BLaER1 (cell line): ENCODE measurements around the gene TRIM31.

Source experiments
- H3K27ac ChIP-seq: shearing (Covaris generic); formaldehyde crosslinking; 2 replicates; pipeline ENCODE4 v1.8.1; 2022
- H3K27me3 ChIP-seq: shearing (Covaris generic); formaldehyde crosslinking; 2 replicates; pipeline ENCODE4 v1.8.1; 2022
- H3K36me3 ChIP-seq: shearing (Covaris generic); formaldehyde crosslinking; 2 replicates; pipeline ENCODE4 v1.8.1; 2022
- H3K4me1 ChIP-seq: shearing (Covaris generic); formaldehyde crosslinking; 2 replicates; pipeline ENCODE4 v1.8.1; 2022
- H3K4me2 ChIP-seq: shearing (Covaris generic); formaldehyde crosslinking; 2 replicates; pipeline ENCODE4 v1.8.1; 2022
- H3K4me3 ChIP-seq: shearing (Covaris generic); formaldehyde crosslinking; 2 replicates; pipeline ENCODE4 v1.8.1; 2022
- H3K9ac ChIP-seq: shearing (Covaris generic); formaldehyde crosslinking; 2 replicates; pipeline ENCODE4 v1.8.1; 2022
- H3K9me3 ChIP-seq: shearing (Covaris generic); formaldehyde crosslinking; 2 replicates; pipeline ENCODE4 v1.8.1; 2022
- H4K20me1 ChIP-seq: shearing (Covaris generic); formaldehyde crosslinking; 2 replicates; pipeline ENCODE4 v1.8.1; 2022
- Cebpa-rat ChIP-seq: shearing (Covaris generic); IDR thresholded peaks from 2 replicates; pipeline ENCODE4 v1.8.1; 2022

The TRIM31 gene

GRCh38 chr6:30077218-30077617 lies 35.7 kb downstream of the TRIM31 start:
- Histone ChIP-seq H4K20me1 (peaks cover 44% of the 10 kb centered on the region), H3K4me3 (no peak overlapping the region), H3K9me3 (no peaks in the 10 kb centered on the region), H3K36me3 (no peaks in the 10 kb centered on the region), H3K27me3 (peaks cover 71% of the 10 kb centered on the region), H3K9ac (no peak overlapping the region), H3K4me2 (peak overlapping the region; percentile 27), H3K4me1 (peaks cover 38% of the 10 kb centered on the region), H3K27ac (no peak overlapping the region)
- TF ChIP-seq Cebpa-rat = no peak

GRCh38 chr6:30075790-30076732 lies 36.8 kb downstream of the TRIM31 start:
- H3K9ac ChIP-seq = no peak overlapping the region
- H3K27ac ChIP-seq = no peak overlapping the region
- peak overlapping the region; percentile 57 for H3K4me3 ChIP-seq
- H3K4me2 ChIP-seq = peak overlapping the region; percentile 86
- TF ChIP-seq Cebpa-rat = peak; percentile 66; the same call in 1 of the 2 replicates
- peaks cover 2% of the 10 kb centered on the region; the same call in 1 of the 2 replicates for H3K36me3 ChIP-seq
- H3K4me1 ChIP-seq = peaks cover 38% of the 10 kb centered on the region
- no peaks in the 10 kb centered on the region for H3K9me3 ChIP-seq
- H3K27me3 ChIP-seq = peaks cover 80% of the 10 kb centered on the region
- peaks cover 44% of the 10 kb centered on the region for H4K20me1 ChIP-seq

GRCh38 chr6:30075094-30075789 lies 37.6 kb downstream of the TRIM31 start, which contains the start of gene RNF39:
Gene RNF39, minus strand, starts transcription at chr6:30075769. Its CDS starts 184 bp downstream, at chr6:30075585.
- no peak for TF ChIP-seq Cebpa-rat
- Histone ChIP-seq H3K27me3 (peaks cover 80% of the 10 kb centered on the region), H3K9me3 (no peaks in the 10 kb centered on the region), H3K9ac (0 out of 2 replicates have a peak within 1 kb of the TSS, but pooled peaks have one; percentile 19), H3K4me1 (peaks cover 38% of the 10 kb centered on the region), H3K27ac (no peak within 1 kb of the TSS), H3K4me2 (peak within 1 kb of the TSS; percentile 86), H3K36me3 (peaks cover 10% of the 10 kb centered on the region), H4K20me1 (peaks cover 44% of the 10 kb centered on the region), H3K4me3 (peak within 1 kb of the TSS; percentile 57)

- peaks cover 44% of the 10 kb centered on the region for H4K20me1 ChIP-seq
- H3K36me3 ChIP-seq = peaks cover 18% of the 10 kb centered on the region
- H3K4me2 ChIP-seq = peak overlapping the region; percentile 86
- peaks cover 80% of the 10 kb centered on the region for H3K27me3 ChIP-seq
- H3K27ac ChIP-seq = no peak overlapping the region
- peak overlapping the region; percentile 57 for H3K4me3 ChIP-seq
- H3K4me1 ChIP-seq = peaks cover 38% of the 10 kb centered on the region
- no peak overlapping the region for H3K9ac ChIP-seq
- no peak for TF ChIP-seq Cebpa-rat
- H3K9me3 ChIP-seq = no peaks in the 10 kb centered on the region
Observed at GRCh38 chr6:30074331-30075093, 38.4 kb downstream of the TRIM31 start.

- Histone ChIP-seq H3K4me1 (peaks cover 39% of the 10 kb centered on the region), H3K4me3 (no peak overlapping the region), H3K36me3 (peaks cover 26% of the 10 kb centered on the region), H3K27me3 (peaks cover 73% of the 10 kb centered on the region), H3K9me3 (no peaks in the 10 kb centered on the region), H3K27ac (no peak overlapping the region), H3K4me2 (no peak overlapping the region), H3K9ac (no peak overlapping the region), H4K20me1 (peaks cover 44% of the 10 kb centered on the region)
- no peak for TF ChIP-seq Cebpa-rat
Observed at GRCh38 chr6:30073489-30074235, 39.2 kb downstream of the TRIM31 start.

- H3K27ac ChIP-seq = no peak overlapping the region
- peaks cover 40% of the 10 kb centered on the region for H3K4me1 ChIP-seq
- H3K4me2 ChIP-seq = no peak overlapping the region
- peaks cover 55% of the 10 kb centered on the region for H3K27me3 ChIP-seq
- no peak overlapping the region for H3K9ac ChIP-seq
- peaks cover 29% of the 10 kb centered on the region for H3K36me3 ChIP-seq
- peaks cover 44% of the 10 kb centered on the region for H4K20me1 ChIP-seq
- TF ChIP-seq Cebpa-rat = no peak
- no peak overlapping the region for H3K4me3 ChIP-seq
- H3K9me3 ChIP-seq = no peaks in the 10 kb centered on the region
Observed at GRCh38 chr6:30071858-30072257, 41.0 kb downstream of the TRIM31 start.

GRCh38 chr6:30071081-30071818 lies 41.6 kb downstream of the TRIM31 start:
- H3K4me1 ChIP-seq = peaks cover 36% of the 10 kb centered on the region
- peaks cover 49% of the 10 kb centered on the region for H3K27me3 ChIP-seq
- no peak overlapping the region for H3K27ac ChIP-seq
- peaks cover 29% of the 10 kb centered on the region for H3K36me3 ChIP-seq
- H3K9me3 ChIP-seq = no peaks in the 10 kb centered on the region
- H4K20me1 ChIP-seq = peaks cover 40% of the 10 kb centered on the region
- no peak overlapping the region for H3K9ac ChIP-seq
- no peak overlapping the region for H3K4me2 ChIP-seq
- no peak for TF ChIP-seq Cebpa-rat
- H3K4me3 ChIP-seq = no peak overlapping the region

GRCh38 chr6:30067460-30068139 lies 45.3 kb downstream of the TRIM31 start:
- Histone ChIP-seq H3K27me3 (peaks cover 13% of the 10 kb centered on the region), H3K36me3 (peaks cover 44% of the 10 kb centered on the region), H3K9me3 (no peaks in the 10 kb centered on the region), H4K20me1 (peaks cover 4% of the 10 kb centered on the region; the same call in 1 of the 2 replicates), H3K4me2 (peak overlapping the region; percentile 97), H3K4me1 (peaks cover 40% of the 10 kb centered on the region), H3K9ac (peak overlapping the region; percentile 75), H3K27ac (peak overlapping the region; percentile 75), H3K4me3 (peak overlapping the region; percentile 73)
- no peak for TF ChIP-seq Cebpa-rat
